KBM-7 (cell line): ENCODE data around the gene GTF3A.
"Not testable (repeated sequence)": the region's sequence is repeated elsewhere in the genome, so short reads cannot be mapped to it uniquely, and the experiment has no call there.

Experiments
- DNase-seq: peaks from one replicate; pipeline ENCODE4 v3.0.0-alpha.2; 2015
- in situ Hi-C: fragments of 300-500 bp; cut with MboI; formaldehyde crosslinking; loops from 2 replicates; pipeline ENCODE4 v1.14.3; 2020; ENCODE audit warnings: low sequenced_read_pairs, low pct_unique_long_range_greater_than_20kb, mixed read lengths

The GTF3A gene

GRCh38 chr13:27424246-27425157 lies at the start of gene GTF3A:
Gene GTF3A, plus strand, starts transcription at chr13:27424619.
- in situ Hi-C loops: no loop called here
- peak; percentile 91 for DNase-seq

- peak; percentile 77 for DNase-seq
- in situ Hi-C loops: loop anchor here (10.0 to 25.0 kb wide), 2 partner anchors 440 to 613 kb away; partner anchors contain the start of gene URAD
Observed at GRCh38 chr13:27374650-27375049, 49.8 kb upstream of the GTF3A start.

GRCh38 chr13:27375686-27376326 lies 48.6 kb upstream of the GTF3A start:
- in situ Hi-C loops: loop anchor here (10.0 to 25.0 kb wide), 2 partner anchors 439 to 611 kb away; partner anchors contain the start of gene URAD
- DNase-seq: peak; percentile 75

GRCh38 chr13:27379126-27379525 lies 45.3 kb upstream of the GTF3A start:
- in situ Hi-C loops: loop anchor here (10.0 to 25.0 kb wide), 2 partner anchors 436 to 608 kb away; partner anchors contain the start of gene URAD
- no peak for DNase-seq

- in situ Hi-C loops: loop anchor here (10.0 to 25.0 kb wide), 2 partner anchors 435 to 607 kb away; partner anchors contain the start of gene URAD
- peak; percentile 93 for DNase-seq
Observed at GRCh38 chr13:27379694-27380641, 44.5 kb upstream of the GTF3A start.

GRCh38 chr13:27381601-27382000 lies 42.8 kb upstream of the GTF3A start:
- in situ Hi-C loops: loop anchor here (25.0 kb wide), 1 partner anchor 606 kb away; the partner anchor contains the start of gene URAD
- no peak for DNase-seq

GRCh38 chr13:27383104-27383921 lies 41.1 kb upstream of the GTF3A start:
- no peak for DNase-seq
- in situ Hi-C loops: loop anchor here (25.0 kb wide), 1 partner anchor 604 kb away; the partner anchor contains the start of gene URAD

- in situ Hi-C loops: loop anchor here (25.0 kb wide), 1 partner anchor 603 kb away; the partner anchor contains the start of gene URAD
- DNase-seq: no peak
Observed at GRCh38 chr13:27384285-27384684, 40.1 kb upstream of the GTF3A start.

GRCh38 chr13:27388241-27388640 lies 36.2 kb upstream of the GTF3A start:
- no peak for DNase-seq
- in situ Hi-C loops: loop anchor here (25.0 kb wide), 1 partner anchor 599 kb away; the partner anchor contains the start of gene URAD

GRCh38 chr13:27389891-27390290 lies 34.5 kb upstream of the GTF3A start:
- in situ Hi-C loops: loop anchor here (25.0 kb wide), 1 partner anchor 597 kb away; the partner anchor contains the start of gene URAD
- DNase-seq: no peak

GRCh38 chr13:27391471-27391870 lies 32.9 kb upstream of the GTF3A start:
- in situ Hi-C loops: loop anchor here (25.0 kb wide), 1 partner anchor 596 kb away; the partner anchor contains the start of gene URAD
- no peak for DNase-seq

- in situ Hi-C loops: loop anchor here (25.0 kb wide), 1 partner anchor 594 kb away; the partner anchor contains the start of gene URAD
Observed at GRCh38 chr13:27393101-27393500, 31.3 kb upstream of the GTF3A start.

GRCh38 chr13:27395007-27395510 lies 29.4 kb upstream of the GTF3A start:
- in situ Hi-C loops: loop anchor here (25.0 kb wide), 1 partner anchor 592 kb away; the partner anchor contains the start of gene URAD
- no peak for DNase-seq

More at GRCh38 chr13:27393101-27393500, 31.3 kb upstream of the GTF3A start:
- no peak for DNase-seq

GRCh38 chr13:27396252-27396846 lies 28.1 kb upstream of the GTF3A start:
- in situ Hi-C loops: loop anchor here (25.0 kb wide), 1 partner anchor 591 kb away; the partner anchor contains the start of gene URAD
- no peak for DNase-seq

- no peak for DNase-seq
- in situ Hi-C loops: loop anchor here (25.0 kb wide), 1 partner anchor 589 kb away; the partner anchor contains the start of gene URAD
Observed at GRCh38 chr13:27398360-27398759, 26.1 kb upstream of the GTF3A start.

- in situ Hi-C loops, DNase-seq: not testable (repeated sequence)
Observed at GRCh38 chr13:27400405-27400804, 24.0 kb upstream of the GTF3A start.

- in situ Hi-C loops: no loop called here
- peak; percentile 76 for DNase-seq
Observed at GRCh38 chr13:27401210-27401609, 23.2 kb upstream of the GTF3A start.
